UCSD-AML1 (cell line): Measurements from ENCODE around the gene USP3.

Source experiments
- DNase-seq: peaks from one replicate; lab custom pipeline; 2025; ENCODE audit not compliant: unreplicated experiment; lab: John Stamatoyannopoulos, UW

USP3 gene, protein sequence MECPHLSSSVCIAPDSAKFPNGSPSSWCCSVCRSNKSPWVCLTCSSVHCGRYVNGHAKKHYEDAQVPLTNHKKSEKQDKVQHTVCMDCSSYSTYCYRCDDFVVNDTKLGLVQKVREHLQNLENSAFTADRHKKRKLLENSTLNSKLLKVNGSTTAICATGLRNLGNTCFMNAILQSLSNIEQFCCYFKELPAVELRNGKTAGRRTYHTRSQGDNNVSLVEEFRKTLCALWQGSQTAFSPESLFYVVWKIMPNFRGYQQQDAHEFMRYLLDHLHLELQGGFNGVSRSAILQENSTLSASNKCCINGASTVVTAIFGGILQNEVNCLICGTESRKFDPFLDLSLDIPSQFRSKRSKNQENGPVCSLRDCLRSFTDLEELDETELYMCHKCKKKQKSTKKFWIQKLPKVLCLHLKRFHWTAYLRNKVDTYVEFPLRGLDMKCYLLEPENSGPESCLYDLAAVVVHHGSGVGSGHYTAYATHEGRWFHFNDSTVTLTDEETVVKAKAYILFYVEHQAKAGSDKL

DNA sequence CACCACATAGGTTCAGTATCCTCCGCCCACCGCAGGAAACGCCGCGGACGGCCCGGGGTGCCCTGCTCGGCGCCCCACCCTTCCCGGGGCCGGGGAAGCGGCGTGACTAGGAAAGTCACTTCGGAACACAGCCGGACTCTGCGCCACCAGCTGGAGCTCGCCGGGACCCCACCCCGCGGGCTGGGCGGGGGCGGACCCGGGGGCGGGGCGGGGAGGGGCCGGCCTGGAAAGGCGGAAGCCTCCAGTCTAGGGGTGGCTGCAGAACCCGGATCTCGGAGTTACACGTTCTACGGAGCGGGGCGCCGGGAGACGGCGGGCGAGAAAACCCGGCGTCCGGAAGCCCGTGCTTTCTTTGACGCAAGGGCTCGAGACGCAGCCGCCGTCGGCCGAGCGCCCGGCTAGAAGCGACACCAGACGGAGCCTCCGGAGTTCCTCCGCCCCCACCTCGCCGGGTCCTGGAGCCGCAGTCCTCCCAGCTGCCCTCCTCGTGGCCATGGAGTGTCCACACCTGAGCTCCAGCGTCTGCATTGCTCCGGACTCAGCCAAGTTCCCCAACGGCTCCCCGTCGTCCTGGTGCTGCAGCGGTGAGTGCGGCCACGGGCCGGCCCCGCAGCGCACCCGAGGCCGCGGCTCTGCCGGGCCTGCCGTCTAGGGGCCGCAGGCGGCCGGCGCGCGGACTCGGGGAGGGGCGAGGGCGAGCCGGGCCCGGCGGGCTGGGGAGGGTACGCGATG lies at the start of gene USP3:
USP3 (plus strand) TSS at position 347 of the 732 bp plus-strand sequence; CDS start at position 494, 147 bp downstream.
- DNase-seq: peak; percentile 95

DNA sequence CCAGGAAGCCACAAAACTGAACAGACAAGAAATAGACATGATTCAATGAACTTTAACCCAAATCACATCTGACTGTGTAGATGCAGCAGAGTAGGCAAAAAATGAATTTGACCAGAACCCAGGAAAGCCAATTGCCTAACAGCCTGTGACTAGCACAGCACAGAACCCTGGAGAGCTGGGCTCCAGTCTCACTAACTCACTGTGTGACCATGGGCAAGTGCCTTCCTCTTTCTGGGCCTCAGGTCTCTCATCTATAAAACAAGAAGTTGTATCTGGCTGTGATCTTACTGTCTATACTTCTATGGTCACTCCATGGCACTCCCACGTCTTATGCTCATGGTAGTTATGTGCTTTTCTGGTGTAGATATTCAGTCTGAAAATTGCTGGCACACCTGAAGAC lies 48.1 kb upstream of the USP3 start:
- DNase-seq: no peak

DNA sequence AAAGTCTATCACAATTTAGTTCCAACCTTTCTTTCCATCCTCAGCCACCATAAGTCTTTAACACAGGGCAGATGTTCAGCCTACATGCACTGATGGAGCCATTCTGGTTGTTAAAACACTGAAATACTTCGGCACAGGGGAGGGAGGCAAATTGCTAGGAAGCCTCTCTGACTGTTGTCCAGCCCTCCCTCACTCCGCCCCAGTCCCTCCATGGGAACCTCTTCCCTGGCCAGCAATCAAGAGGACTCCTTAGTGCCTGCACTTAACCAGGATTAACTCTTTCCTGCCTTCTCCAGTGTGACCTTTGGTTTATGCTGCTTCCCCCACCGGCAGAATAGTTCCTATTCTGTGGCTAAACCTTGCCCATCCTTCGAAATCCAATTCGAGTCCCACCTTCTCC lies 47.0 kb upstream of the USP3 start:
- DNase-seq: no peak

DNA sequence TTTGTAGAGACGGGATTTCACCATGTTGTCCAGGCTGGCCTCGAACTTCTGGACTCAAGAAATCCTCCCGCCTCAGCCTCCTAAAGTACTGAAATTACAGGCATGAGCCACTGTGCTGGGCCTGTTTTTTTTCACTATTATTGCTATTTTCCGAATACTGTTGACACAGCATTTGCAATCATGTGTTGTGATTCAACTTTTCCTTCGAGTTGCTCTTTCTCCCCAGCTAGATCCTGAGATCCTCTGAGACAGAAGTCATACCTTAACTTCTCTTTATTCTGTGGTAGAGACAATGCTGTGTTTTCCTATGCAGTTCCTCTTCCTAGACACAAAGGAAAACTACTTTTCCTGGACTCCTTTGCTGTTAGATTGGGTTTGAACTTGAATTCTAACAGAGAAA lies 46.4 kb upstream of the USP3 start:
- no peak for DNase-seq

DNA sequence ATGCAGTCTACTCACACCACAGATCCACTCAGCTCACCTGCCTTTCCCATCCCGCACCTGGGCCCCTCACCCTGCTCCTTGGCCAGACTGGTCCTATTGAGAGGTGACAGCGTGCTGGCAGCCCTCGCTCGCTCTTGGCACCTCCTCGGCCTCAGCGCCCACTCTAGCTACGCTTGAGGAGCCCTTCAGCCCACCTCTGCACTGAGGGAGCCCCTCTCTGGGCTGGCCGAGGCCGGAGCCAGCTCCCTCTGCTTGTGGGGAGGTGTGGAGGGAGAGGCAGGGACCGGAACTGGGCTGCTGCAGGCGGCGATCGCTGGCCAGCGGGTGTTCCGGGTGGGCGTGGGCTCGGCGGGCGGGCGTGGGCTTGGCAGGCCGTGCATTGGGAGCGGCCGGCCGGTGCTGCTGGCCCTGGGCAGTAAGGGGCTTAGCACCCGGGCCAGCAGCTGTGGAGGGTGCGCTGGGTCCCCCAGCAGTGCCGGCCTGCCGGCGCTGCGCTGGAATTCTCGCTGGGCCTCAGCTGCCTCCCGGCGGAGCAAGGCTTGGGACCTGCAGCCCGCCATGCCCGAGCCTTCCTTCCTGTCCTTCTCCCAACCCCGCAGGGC lies 45.5 kb upstream of the USP3 start:
- no peak for DNase-seq

DNA sequence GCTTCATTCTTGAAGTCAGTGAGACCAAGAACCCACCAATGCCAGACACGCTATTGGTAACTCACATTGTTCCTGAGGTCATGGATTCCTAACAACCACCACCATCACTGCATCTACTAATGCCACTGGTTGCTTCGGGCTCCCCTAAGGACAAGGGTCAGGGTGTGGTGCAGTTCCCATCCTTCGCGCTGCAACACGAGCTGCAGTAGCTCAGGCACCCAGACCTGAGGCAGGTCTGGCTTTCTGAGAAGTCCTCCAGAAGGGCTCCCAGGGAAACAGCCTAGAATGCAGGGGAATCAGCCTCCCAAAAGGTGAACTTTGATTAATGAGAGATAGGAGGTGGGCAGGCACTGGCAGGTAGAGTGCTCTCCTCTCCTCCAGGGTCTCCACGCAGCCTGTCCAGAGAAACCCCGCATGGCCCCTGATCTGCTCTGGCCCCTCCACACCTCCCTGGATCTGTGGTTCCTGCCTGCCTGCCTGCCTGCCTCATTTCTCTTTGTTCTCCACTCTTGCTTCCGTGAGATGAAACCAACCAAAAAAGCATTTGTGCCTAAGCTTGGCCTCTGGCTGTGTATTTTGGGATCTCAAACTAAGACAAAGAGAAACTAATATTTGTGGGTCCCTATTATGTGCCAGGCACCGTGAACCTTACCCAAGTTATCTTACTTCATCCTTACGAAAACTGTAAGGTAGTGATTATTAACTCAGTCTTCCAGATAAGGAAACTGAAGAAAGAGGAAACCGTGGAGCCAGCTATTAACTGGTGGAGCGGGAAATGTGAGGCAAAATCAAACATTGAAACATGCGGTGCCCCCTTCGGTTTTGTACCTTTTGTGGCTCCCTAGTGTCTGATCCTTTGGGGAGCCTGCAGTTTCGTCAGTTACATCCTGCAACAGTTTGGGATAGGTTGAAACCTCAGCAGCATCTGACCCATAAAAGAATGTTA lies 43.9 kb upstream of the USP3 start:
- DNase-seq: no peak

DNA sequence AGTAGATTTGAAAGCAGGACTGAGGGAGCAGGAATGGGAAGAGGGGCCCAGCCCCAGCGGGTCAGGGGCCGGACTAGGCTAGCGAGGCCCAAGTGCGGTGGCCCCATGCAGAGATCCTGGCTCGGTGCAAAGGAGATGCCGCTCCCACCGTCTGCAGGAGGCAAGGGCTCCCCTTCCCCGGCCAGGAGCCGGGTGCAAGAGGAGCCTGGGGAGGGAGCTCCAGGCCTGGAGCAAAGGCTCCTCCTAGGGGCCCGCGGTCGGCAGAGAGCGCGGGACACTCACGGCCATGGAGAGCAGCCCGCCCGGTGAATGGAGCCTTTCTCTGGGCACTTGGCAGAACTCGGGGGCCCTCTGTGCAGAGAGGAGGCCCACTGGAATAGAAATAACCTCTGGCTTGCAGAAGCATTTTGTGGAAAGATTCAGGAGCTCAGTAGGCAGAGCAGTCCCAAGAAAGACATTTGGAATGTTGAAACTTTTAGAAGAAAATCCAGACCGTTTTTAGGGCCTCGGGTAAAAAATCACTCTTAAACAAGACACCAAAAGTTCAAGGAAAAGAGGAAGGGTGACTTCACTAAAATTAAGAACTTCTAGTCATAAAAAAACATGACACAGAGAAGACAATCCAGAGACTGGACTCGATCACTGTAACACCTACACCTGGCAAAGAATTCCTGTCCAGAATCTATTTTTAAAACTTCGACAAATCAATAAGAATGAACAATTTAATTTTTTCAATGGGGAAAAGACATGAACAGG lies 43.0 kb upstream of the USP3 start:
- no peak for DNase-seq

DNA sequence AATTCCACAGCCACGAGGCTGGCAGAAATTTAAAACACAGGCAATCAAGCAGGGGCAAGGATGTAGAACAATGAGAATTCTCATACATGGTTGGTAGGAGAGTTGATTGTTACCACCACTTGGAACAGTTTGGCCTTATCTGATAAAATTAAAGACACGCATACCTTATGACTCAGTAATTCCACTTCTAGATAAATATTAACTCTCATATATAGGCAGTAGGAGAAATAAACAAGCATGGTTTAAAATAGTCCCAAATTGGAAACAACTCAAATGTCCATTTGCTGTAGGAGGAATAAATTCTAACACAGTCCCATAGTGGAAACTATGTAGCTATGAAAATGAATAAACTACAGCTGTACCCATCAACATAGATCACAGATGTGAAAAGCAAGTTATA lies 42.3 kb upstream of the USP3 start:
- DNase-seq: no peak

DNA sequence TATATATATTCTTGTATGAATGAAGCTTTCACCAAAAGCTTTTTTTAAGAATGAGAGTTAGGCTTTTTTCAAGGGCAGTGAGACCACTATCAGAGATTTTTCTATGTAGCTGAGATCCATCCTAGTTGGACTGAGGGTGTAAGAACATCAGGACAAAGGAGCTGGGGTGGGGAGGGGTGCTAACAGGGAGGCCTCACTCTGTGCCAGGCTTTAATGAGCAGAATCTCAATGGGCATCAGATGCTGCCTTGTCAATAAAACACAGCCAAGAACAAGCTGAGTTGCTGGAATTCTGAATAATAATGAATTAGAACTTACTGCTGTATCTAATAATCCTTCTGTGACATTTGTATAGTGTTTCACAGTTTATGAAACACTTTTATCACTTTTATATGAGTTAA lies 41.4 kb upstream of the USP3 start:
- DNase-seq: no peak

DNA sequence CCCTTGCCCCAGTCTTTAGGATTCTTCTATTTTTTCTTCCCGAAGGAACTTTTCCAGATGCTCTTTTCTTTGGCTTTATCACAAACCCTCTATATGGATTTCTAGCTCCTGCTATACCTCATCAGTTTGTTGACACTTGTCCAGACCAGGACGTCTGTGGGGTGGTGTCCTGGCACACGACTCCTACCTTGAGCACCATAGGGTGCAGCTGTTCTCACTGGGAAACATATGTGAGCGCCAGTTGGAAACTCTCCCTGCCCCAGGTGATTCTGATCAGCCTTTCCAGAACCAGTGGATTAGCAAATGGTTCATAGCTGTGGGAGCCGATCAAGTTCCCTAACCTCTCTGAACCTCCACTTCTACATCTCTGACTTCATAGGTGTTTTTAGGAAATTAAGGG lies 40.6 kb upstream of the USP3 start:
- no peak for DNase-seq

DNA sequence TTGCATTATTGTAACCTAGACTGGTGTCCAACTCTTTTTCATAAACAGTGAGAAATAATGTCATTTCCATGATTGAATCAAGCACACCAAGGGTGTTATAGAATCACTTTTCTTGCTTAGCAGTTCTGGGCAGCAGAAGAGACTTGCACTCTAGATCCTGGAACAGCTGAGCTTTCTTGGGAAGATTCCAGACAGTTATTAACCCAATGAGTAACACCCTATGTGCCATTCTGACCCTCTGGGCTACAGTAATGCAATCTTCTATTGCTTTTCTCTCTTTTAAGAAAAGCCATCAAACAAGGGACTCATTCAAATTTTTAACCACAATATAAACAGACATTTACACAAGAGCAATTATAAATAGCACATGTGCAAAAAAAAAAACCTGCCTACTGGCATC lies 39.3 kb upstream of the USP3 start:
- no peak for DNase-seq

DNA sequence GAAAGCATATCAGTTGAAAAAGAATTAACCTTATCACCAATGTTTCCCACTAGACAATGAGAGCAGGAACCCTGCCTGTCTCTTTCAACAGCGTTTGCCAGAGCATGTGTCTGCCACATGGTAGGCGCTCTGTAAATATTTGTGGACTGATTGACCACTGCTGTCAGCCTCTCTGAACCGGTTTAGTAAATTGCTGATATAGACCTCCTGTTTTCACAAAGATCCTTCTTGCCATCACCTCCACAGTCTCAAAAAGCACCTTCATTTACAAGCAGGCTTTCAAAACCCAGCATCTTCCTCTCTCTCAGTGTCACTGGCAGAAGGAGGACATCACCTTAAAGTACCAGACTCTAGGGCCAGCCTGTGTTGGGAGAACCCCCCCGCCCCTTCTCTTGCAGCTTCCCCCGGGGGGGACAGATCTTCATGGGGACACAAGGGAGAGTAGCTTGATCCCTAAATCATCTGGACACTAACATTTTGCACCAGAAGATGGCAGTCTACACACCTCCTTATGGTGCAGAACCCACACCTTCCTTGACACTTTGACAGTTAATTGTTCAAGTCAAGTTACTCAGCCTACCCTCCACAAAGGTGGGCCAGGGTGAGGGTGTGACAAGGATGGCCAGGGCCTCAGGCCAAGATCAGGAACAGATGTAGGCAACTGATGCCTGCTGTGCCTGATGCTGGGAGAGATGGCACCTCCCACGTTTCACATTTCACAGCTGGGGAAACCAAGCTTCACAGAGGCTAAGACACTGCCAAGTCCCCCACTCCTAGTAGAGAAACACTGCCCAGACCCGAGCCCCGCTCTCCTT lies 37.8 kb upstream of the USP3 start:
- peak; percentile 46 for DNase-seq

DNA sequence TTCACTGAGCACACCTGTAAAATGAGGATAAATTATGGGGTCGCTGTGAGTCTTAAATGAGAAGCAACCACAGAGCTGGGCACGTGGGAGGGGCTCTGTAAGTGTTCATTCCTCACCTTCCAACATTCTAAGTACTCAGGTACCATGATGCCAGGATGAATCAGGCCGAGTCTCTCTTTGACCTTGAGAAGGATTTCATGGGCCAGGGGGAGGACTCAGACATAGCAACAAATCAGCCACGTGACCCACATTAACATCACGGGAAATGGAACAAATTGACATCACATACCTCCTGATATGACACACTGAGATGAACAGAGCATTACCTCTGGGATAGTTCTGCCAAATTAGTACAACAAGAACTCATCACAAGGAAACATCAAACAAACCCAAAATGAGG lies 35.2 kb upstream of the USP3 start:
- DNase-seq: no peak

DNA sequence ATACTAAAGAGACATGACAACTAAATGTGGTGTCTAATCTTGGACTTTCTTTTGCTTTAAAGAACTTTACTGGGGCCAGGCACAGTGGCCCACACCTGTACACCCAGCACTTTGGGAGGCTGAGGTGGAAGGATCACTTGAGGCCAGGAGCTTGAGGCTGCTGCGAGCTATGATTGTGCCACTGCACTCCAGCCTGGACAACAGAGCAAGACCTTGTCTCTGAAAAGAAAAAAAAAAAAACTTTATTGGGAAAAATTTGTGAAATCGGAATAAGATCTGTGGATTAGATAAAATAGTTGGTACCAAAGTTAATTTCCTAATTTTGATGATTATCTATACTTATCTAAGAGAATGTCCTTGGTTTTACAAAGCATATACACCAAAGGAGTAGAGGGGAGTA lies 34.4 kb upstream of the USP3 start:
- DNase-seq: no peak

DNA sequence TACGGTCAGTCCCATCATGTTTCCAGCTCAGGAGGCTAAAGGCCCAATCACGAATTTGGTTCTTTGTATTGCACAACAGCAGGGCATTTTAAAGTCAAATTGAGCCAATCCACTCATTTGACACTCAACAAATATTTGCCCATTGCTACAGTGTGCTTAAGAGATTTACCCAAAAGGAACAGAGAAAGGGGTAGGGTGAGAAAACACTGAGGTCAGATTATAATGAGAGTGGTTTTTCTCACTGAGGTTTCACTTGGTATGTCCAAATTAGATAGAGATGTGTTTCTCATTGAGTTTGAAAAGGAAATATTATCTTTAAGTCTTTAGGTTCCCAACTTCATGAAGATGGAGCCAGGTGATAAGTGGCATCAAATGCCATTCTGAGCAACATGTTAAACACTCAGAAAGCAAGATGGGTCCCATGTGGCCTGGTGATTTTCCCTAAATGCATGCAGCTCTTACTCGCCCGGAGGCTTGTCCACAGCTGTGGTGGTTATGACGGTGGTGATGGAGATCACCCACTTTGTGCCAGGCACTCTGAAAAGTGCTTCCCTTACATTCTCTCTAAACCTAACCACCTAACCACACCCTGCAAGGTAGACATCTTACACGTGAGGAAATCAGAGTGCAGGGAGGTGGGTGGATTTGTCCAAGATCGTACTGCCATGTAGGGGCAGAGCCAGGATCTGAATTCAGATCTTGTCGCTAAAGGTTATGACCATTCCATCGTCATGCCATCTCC lies 31.2 kb upstream of the USP3 start:
- DNase-seq: no peak

DNA sequence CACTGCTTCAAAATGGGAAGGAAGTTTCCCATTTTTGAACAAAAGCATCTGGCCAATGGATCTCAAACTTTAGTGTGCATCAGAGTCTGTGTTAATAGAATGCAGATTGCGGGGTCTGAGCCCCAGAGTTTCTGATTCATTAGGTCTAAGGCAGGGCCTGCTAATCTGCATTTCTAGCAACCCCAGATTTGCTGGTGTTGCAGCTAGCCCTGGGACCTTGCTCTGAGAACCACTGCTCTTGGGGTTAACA lies 30.7 kb upstream of the USP3 start:
- no peak for DNase-seq

DNA sequence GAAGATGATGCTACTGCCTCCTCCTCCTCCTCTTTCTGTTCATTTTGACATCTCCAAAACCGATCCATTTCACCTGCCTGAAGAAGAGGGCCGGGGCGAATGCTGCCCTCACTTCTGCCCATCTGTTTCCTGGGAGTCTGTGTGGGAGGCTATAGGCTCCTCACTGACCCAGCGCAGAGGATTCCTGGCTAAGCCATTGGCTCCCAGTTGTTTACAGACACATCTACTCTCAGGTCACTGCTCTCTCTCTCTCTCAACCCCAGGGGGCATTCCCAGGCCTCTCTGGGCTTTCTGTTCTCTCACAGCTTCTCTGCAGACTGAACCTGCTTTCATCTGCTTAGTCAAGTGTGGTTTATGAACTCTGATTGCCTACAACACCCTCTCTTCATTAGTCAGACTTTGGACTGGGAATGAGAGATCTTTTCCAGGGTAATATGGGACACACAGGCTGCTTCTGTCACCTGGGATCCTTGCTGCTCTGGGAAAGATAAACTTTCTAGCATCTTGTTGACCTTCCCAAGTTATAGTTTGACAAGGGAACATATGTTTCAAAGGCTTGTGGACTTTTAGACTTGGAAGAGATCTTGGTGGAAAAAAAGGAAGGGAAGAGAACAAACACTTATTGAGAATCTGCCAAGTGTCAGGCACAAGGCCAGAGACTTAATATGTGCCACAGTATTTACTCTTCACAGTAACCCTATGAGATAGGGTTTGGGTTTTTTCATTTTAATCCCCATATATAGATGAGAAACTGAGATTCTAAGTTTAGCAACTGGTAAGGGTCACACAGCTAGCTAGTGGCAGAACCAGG lies 30.2 kb upstream of the USP3 start:
- DNase-seq: no peak

DNA sequence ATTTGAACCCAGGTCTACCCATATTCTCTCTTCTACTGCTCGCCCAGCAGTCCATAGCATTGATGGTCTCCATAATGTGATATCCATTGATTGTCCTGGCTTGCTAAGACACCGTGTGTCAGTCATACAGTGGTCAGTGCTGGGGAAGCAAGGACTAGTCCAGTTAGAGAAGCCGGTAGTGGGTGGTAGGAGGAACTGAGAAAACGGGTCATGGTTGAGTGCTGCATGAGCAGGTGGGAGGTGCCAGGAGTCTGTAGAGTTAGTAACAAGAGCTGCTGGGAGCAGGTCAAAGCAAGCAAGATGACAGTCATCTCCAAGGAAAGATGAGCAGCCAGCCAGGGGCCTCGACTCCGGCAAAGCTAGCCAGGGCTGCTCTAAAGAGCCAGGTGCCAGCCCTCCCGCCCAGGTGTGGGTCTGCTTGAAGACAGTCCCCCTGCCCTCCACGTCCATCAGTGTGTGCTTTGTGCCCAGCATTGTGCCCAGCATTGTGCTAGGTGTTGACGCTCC lies 29.5 kb upstream of the USP3 start:
- DNase-seq: no peak
